ENCODE measurements around the gene INSYN1. TPM values are rescaled to one million over a fixed set of nuclear protein-coding genes. Genes with fewer than 3 reads are reported as not detected.
"Not testable (repeated sequence)": the region's sequence is repeated elsewhere in the genome, so short reads cannot be mapped to it uniquely, and the experiment has no call there.

The INSYN1 gene
- total RNA-seq, 2 donors from 2014 or later, result 17.3 to 26.0 TPM

DNA sequence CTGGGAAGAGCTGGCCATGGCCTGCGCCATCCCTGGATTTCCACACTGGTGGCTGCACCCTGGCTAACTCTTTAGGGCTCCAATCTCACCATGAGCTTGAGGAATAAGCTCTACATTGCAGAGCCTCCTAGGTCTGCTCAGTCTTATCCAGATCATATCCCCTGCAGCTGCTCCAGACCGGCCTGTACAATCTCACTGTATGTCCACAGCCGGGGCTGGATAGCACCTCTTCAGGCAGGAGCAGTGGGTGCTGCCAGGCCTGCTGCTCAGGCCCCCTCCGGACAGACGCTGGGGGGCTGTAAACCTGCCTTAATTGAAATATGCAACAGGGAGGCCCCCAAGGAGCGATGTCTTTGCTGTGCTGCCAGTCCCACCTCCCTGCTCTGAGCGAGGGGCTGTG lies 15.6 kb downstream of the INSYN1 start:
- 63% methylated on average over 7 of the region's 7 CpGs for WGBS
- DNase-seq (ENCODE audit: low spot score), result no peak

DNA sequence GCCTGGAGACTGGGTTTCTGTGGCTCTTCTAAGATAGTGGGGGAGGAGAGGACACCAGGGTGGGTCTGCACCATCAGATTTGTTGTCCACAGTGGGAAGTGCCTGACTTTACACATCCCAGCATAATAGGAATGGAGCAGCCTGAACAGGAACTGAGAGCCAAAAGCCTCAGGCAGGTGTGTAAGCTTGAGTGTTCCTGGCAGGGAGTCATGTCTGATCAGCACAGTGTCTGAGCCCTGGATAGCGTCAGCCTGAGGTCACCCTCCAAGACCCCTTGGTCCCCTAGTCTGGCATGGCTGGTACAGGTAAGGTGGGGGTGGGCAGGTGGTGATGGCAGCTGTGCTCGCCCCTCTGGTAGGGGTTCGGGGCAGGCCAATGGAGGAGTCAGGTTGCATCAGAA lies 20.2 kb downstream of the INSYN1 start:
- Histone ChIP-seq H3K9me3 (no peaks in the 10 kb centered on the region), H3K27ac (no peak overlapping the region), H3K4me3 (no peak overlapping the region), H3K36me3 (no peaks in the 10 kb centered on the region), H3K4me1 (replicated peaks) (no peaks in the 10 kb centered on the region), H3K27me3 (replicated peaks; ENCODE audit: insufficient read depth) (no peaks in the 10 kb centered on the region)
- no peak for DNase-seq (ENCODE audit: low spot score)
- TF ChIP-seq, protein P1, sequence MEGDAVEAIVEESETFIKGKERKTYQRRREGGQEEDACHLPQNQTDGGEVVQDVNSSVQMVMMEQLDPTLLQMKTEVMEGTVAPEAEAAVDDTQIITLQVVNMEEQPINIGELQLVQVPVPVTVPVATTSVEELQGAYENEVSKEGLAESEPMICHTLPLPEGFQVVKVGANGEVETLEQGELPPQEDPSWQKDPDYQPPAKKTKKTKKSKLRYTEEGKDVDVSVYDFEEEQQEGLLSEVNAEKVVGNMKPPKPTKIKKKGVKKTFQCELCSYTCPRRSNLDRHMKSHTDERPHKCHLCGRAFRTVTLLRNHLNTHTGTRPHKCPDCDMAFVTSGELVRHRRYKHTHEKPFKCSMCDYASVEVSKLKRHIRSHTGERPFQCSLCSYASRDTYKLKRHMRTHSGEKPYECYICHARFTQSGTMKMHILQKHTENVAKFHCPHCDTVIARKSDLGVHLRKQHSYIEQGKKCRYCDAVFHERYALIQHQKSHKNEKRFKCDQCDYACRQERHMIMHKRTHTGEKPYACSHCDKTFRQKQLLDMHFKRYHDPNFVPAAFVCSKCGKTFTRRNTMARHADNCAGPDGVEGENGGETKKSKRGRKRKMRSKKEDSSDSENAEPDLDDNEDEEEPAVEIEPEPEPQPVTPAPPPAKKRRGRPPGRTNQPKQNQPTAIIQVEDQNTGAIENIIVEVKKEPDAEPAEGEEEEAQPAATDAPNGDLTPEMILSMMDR (IDR thresholded peaks at IDR 0.05), result no peak
- TF ChIP-seq POLR2AphosphoS5 (IDR thresholded peaks at IDR 0.05) (no peak), POLR2A (IDR thresholded peaks at IDR 0.05) (no peak)
- intact Hi-C loops (cut with DNase I), result no loop called here
- 42% methylated on average over 3 of the region's 3 CpGs for WGBS

More for the DNA sequence above, 15.6 kb downstream of the INSYN1 start:
- Histone ChIP-seq H3K9me3 (no peaks in the 10 kb centered on the region), H3K27me3 (replicated peaks; ENCODE audit: insufficient read depth) (no peaks in the 10 kb centered on the region), H3K27ac (no peak overlapping the region), H3K4me3 (no peak overlapping the region), H3K4me1 (replicated peaks) (no peaks in the 10 kb centered on the region), H3K36me3 (no peaks in the 10 kb centered on the region)
- intact Hi-C loops (cut with DNase I), result no loop called here
- TF ChIP-seq POLR2A (IDR thresholded peaks at IDR 0.05) (no peak), POLR2AphosphoS5 (IDR thresholded peaks at IDR 0.05) (no peak)

GRCh38 chr15:73732051-73732450 lies 21.1 kb downstream of the INSYN1 start:
- H3K9me3 ChIP-seq; intact Hi-C loops (cut with DNase I); DNase-seq (ENCODE audit: low spot score); H3K27ac ChIP-seq; H3K27me3 ChIP-seq (replicated peaks; ENCODE audit: insufficient read depth); H3K4me1 ChIP-seq (replicated peaks); H3K36me3 ChIP-seq; H3K4me3 ChIP-seq: not testable (repeated sequence)
- WGBS, result 90% methylated on average over 28 of the region's 29 CpGs

- 83% methylated on average over 6 of the region's 7 CpGs for WGBS
- H3K4me1 ChIP-seq (replicated peaks), result no peaks in the 10 kb centered on the region
- TF ChIP-seq POLR2AphosphoS5 (IDR thresholded peaks at IDR 0.05) (no peak), POLR2A (IDR thresholded peaks at IDR 0.05) (no peak)
- TF ChIP-seq, protein P1 (IDR thresholded peaks at IDR 0.05), result no peak
- intact Hi-C loops (cut with DNase I), result no loop called here
- H3K9me3 ChIP-seq, result no peaks in the 10 kb centered on the region
- no peak overlapping the region for H3K4me3 ChIP-seq
- no peak overlapping the region for H3K27ac ChIP-seq
- no peak for DNase-seq (ENCODE audit: low spot score)
- no peaks in the 10 kb centered on the region for H3K36me3 ChIP-seq
- no peaks in the 10 kb centered on the region for H3K27me3 ChIP-seq (replicated peaks; ENCODE audit: insufficient read depth)
Observed at GRCh38 chr15:73727330-73727976, 25.7 kb downstream of the INSYN1 start.

GRCh38 chr15:73724212-73724611 lies 28.9 kb downstream of the INSYN1 start:
- no peaks in the 10 kb centered on the region for H3K36me3 ChIP-seq
- TF ChIP-seq, protein P1 (IDR thresholded peaks at IDR 0.05), result no peak
- no peaks in the 10 kb centered on the region for H3K9me3 ChIP-seq
- H3K27me3 ChIP-seq (replicated peaks; ENCODE audit: insufficient read depth), result no peaks in the 10 kb centered on the region
- H3K4me1 ChIP-seq (replicated peaks), result no peaks in the 10 kb centered on the region
- H3K27ac ChIP-seq, result no peak overlapping the region
- H3K4me3 ChIP-seq, result no peak overlapping the region
- DNase-seq (ENCODE audit: low spot score), result no peak
- intact Hi-C loops (cut with DNase I), result no loop called here
- 66% methylated on average over 3 of the region's 3 CpGs for WGBS

GRCh38 chr15:73723191-73723590 lies 30.0 kb downstream of the INSYN1 start:
- Histone ChIP-seq H3K4me3 (no peak overlapping the region), H3K4me1 (replicated peaks) (no peaks in the 10 kb centered on the region), H3K9me3 (no peaks in the 10 kb centered on the region), H3K27me3 (replicated peaks; ENCODE audit: insufficient read depth) (no peaks in the 10 kb centered on the region), H3K36me3 (no peaks in the 10 kb centered on the region), H3K27ac (no peak overlapping the region)
- DNase-seq (ENCODE audit: low spot score), result no peak
- WGBS, result 64% methylated on average over 4 of the region's 4 CpGs
- TF ChIP-seq POLR2A (IDR thresholded peaks at IDR 0.05) (no peak), POLR2AphosphoS5 (IDR thresholded peaks at IDR 0.05) (no peak)
- TF ChIP-seq, protein P1 (IDR thresholded peaks at IDR 0.05), result no peak
- intact Hi-C loops (cut with DNase I), result no loop called here

All from prostate gland (tissue), 2 donors.